ENCODE measurements around the gene CADM1. TPM values are rescaled to one million over a fixed set of nuclear protein-coding genes. Genes with fewer than 3 reads are reported as not detected.

Gene CADM1
- total and polyA plus RNA-seq, 7 donors, result 0.69 to 25.2 (median 15.6) TPM

DNA sequence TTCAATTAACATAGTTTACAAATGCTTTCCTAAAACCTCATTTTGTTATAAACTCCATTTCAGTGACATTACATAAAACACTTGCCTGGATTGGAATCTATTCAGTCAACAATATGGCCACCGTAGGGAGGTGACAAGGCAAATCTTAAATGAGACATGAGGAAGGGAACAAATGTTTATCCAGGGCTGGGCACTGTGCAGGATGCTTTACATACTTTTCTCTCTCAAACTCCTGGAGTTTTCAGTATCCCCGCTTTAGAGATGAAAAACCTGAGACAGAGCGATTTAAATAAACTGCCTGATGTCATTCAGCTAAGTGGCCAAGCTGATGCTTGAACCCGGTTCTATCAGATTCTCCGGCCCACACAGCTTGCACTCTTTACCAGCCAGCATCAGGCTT, 259.9 kb downstream of the CADM1 start:
- no peaks in the 10 kb centered on the region for H3K9me3 ChIP-seq
- intact Hi-C loops (cut with DNase I), result no loop called here

DNA sequence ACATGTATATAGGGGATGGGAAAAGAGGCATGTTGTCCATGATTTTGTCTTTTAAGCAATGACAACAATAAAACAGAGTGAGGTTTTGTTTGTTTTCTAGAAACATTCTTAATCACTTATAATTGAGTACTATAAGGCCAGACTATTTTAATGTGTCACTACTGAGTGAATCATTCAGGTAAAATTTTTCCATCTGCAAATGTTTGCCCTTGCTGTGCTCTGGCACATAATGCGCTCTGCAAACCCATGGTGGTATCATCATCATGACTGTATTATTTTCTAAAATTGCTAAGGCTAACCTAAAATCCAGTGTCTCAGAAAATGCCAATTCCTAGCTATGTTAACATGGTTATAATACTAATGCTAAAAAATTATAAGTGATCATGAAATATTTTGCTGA, 261.2 kb downstream of the CADM1 start:
- no peaks in the 10 kb centered on the region for H3K4me1 ChIP-seq
- H3K27ac ChIP-seq, result no peak overlapping the region
- H3K36me3 ChIP-seq, result no peaks in the 10 kb centered on the region
- 97 to 99% methylated on average over 1 of the region's 1 CpG for WGBS, 2 donors
- intact Hi-C loops (cut with DNase I), result no loop called here
- no peak for DNase-seq
- TF ChIP-seq POLR2A (IDR thresholded peaks at IDR 0.05) (no peak), POLR2AphosphoS5 (IDR thresholded peaks at IDR 0.05) (no peak), CTCF (IDR thresholded peaks at IDR 0.05) (no peak)
- H3K9me3 ChIP-seq, result no peaks in the 10 kb centered on the region
- no peaks in the 10 kb centered on the region for H3K27me3 ChIP-seq
- H3K4me3 ChIP-seq, result no peak overlapping the region

More for the DNA sequence above, 259.9 kb downstream of the CADM1 start:
- no peak for TF ChIP-seq CTCF (IDR thresholded peaks at IDR 0.05)
- TF ChIP-seq POLR2AphosphoS5 (IDR thresholded peaks at IDR 0.05), result no peak
- no peak for TF ChIP-seq POLR2A (IDR thresholded peaks at IDR 0.05)
- TF ChIP-seq EP300 (IDR thresholded peaks at IDR 0.05), result no peak
- Histone ChIP-seq H3K36me3 (no peaks in the 10 kb centered on the region), H3K27me3 (no peaks in the 10 kb centered on the region), H3K4me3 (no peak overlapping the region), H3K4me1 (no peaks in the 10 kb centered on the region), H3K27ac (no peak overlapping the region)
- 79 to 82% methylated on average over 5 of the region's 5 CpGs for WGBS, 2 donors
- no peak for DNase-seq

GRCh38 chr11:115241899-115242298, 262.3 kb downstream of the CADM1 start:
- no peaks in the 10 kb centered on the region for H3K4me1 ChIP-seq
- no peak overlapping the region for H3K4me3 ChIP-seq
- H3K9me3 ChIP-seq, result no peaks in the 10 kb centered on the region
- H3K36me3 ChIP-seq, result no peaks in the 10 kb centered on the region
- no peak overlapping the region for H3K27ac ChIP-seq
- no peak for DNase-seq
- no peaks in the 10 kb centered on the region for H3K27me3 ChIP-seq
- intact Hi-C loops (cut with DNase I), result no loop called here
- TF ChIP-seq POLR2AphosphoS5 (IDR thresholded peaks at IDR 0.05) (no peak), CTCF (IDR thresholded peaks at IDR 0.05) (no peak), EP300 (IDR thresholded peaks at IDR 0.05) (no peak), POLR2A (IDR thresholded peaks at IDR 0.05) (no peak)
- 90 to 93% methylated on average over 4 of the region's 4 CpGs for WGBS, 2 donors

DNA sequence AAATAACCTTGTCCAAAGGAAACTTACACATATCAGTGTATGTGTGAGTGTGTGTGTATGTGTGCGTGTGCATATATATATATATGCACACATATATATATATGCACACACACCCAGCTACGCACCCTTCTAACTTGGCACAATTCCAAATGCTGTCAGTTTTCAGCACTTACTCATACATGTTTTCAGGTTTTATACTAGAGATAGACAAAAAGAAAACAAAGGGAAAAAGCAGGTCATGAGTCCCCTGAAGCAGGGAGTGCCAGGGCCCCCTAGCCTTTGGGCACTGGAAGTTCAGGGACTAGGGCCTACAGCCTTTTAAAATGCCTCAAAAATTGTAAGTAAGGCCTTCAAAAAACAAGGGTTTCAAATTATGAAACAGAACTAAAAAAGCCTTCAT, 265.4 kb downstream of the CADM1 start:
- H3K4me1 ChIP-seq, result no peaks in the 10 kb centered on the region
- intact Hi-C loops (cut with DNase I), result no loop called here
- no peaks in the 10 kb centered on the region for H3K9me3 ChIP-seq
- no peak for DNase-seq
- 78 to 82% methylated on average over 2 of the region's 2 CpGs for WGBS, 2 donors
- TF ChIP-seq POLR2AphosphoS5 (IDR thresholded peaks at IDR 0.05), result no peak
- no peak for TF ChIP-seq POLR2A (IDR thresholded peaks at IDR 0.05)
- no peak for TF ChIP-seq CTCF (IDR thresholded peaks at IDR 0.05)
- H3K4me3 ChIP-seq, result no peak overlapping the region
- H3K36me3 ChIP-seq, result no peaks in the 10 kb centered on the region
- no peak overlapping the region for H3K27ac ChIP-seq
- no peaks in the 10 kb centered on the region for H3K27me3 ChIP-seq

GRCh38 chr11:115238086-115238485, 266.1 kb downstream of the CADM1 start:
- H3K9me3 ChIP-seq, result no peaks in the 10 kb centered on the region
- no peak overlapping the region for H3K4me3 ChIP-seq
- no peak for TF ChIP-seq CTCF (IDR thresholded peaks at IDR 0.05)
- no peak for TF ChIP-seq POLR2A (IDR thresholded peaks at IDR 0.05)
- no peak for TF ChIP-seq EP300 (IDR thresholded peaks at IDR 0.05)
- no peak for TF ChIP-seq POLR2AphosphoS5 (IDR thresholded peaks at IDR 0.05)
- no peaks in the 10 kb centered on the region for H3K4me1 ChIP-seq
- no peak overlapping the region for H3K27ac ChIP-seq
- no peak for DNase-seq
- 65 to 79% methylated on average over 4 of the region's 4 CpGs for WGBS, 2 donors
- H3K36me3 ChIP-seq, result no peaks in the 10 kb centered on the region
- H3K27me3 ChIP-seq, result no peaks in the 10 kb centered on the region
- intact Hi-C loops (cut with DNase I), result no loop called here
